K562 (cell line): ENCODE measurements around the gene NR5A2. TPM values are rescaled to one million over a fixed set of nuclear protein-coding genes. Genes with fewer than 3 reads are reported as not detected.

Source experiments
- ESRRA ChIP-seq: fragments of 450-650 bp; IDR thresholded peaks from 2 replicates; pipeline ENCODE4 v1.6.1; 2014; ENCODE audit warnings: low read depth, mild to moderate bottlenecking, moderate library complexity, borderline replicate concordance
- FOS ChIP-seq: IDR thresholded peaks from 3 replicates; pipeline ENCODE4 v1.6.1; 2011; ENCODE audit not compliant: insufficient read length; ENCODE audit errors: extremely low read depth
- FUS ChIP-seq: fragments of 200-400 bp; formaldehyde crosslinking; optimal IDR thresholded peaks from 2 replicates; pipeline ENCODE3; 2017; ENCODE audit warnings: low read depth, low read length
- IFI16 ChIP-seq: fragments of 250-450 bp; sonication (Bioruptor Pico); IDR thresholded peaks from 2 replicates; pipeline ENCODE4 v2.1.2; 2022; ENCODE audit warnings: mild to moderate bottlenecking, inconsistent platforms
- KLF1 ChIP-seq: fragments of 450-650 bp; IDR thresholded peaks from 2 replicates; pipeline ENCODE4 v1.6.1; 2016; ENCODE audit warnings: missing genetic modification characterization, missing compliant biosample characterization
- MAZ ChIP-seq, 2 experiments: fragments of 450-650 bp in 1 of 2; sonication (generic) in 1 of 2; formaldehyde crosslinking; IDR thresholded peaks in 1 of 2; conservative IDR thresholded peaks in 1 of 2; 2 replicates each; pipeline versions ENCODE4 v1.4.0 to v1.5.0; 2020; ENCODE audit warnings: mild to moderate bottlenecking in 1 of 2, missing genetic modification reagents in 1 of 2
- MCM7 ChIP-seq, 2 experiments: fragments of 450-650 bp; IDR thresholded peaks; 2 replicates each; pipeline ENCODE4 v1.6.1; 2016 to 2018
- MTA3 ChIP-seq: fragments of 450-650 bp; formaldehyde crosslinking; IDR thresholded peaks from 2 replicates; pipeline ENCODE4 v1.6.1; 2017; ENCODE audit warnings: mild to moderate bottlenecking, borderline replicate concordance
- NFATC3 ChIP-seq: fragments of 450-650 bp; IDR thresholded peaks from 2 replicates; pipeline ENCODE4 v1.6.1; 2017; ENCODE audit warnings: mild to moderate bottlenecking
- NR2C2 ChIP-seq, 2 experiments: fragments of 200-800 bp in 1 of 2; sonication (Bioruptor generic) in 1 of 2; sonication (generic) in 1 of 2; formaldehyde crosslinking in 1 of 2; IDR thresholded peaks; 2 replicates each; pipeline versions ENCODE4 v1.6.1 to v1.8.0; 2016 to 2022; ENCODE audit warnings: mild to moderate bottlenecking in 1 of 2, missing compliant biosample characterization in 1 of 2, missing genetic modification characterization in 1 of 2, missing genetic modification reagents in 1 of 2
- NRF1 ChIP-seq, 2 experiments: fragments of 450-650 bp; IDR thresholded peaks in 1 of 2; conservative IDR thresholded peaks in 1 of 2; 2 replicates each; pipeline ENCODE4 v1.6.1; 2014; ENCODE audit warnings: mild to moderate bottlenecking in 2 of 2
- OTX1 ChIP-seq: fragments of 450-650 bp; formaldehyde crosslinking; IDR thresholded peaks from 2 replicates; pipeline ENCODE4 v1.4.0; 2022; ENCODE audit warnings: mild to moderate bottlenecking
- PPARD ChIP-seq: fragments of 250-450 bp; sonication (Bioruptor Pico); IDR thresholded peaks from 2 replicates; pipeline ENCODE4 v1.8.0; 2022; ENCODE audit warnings: inconsistent platforms, mild to moderate bottlenecking, moderate library complexity
- RFX1 ChIP-seq: fragments of 450-650 bp; IDR thresholded peaks from 2 replicates; pipeline ENCODE4 v1.6.1; 2016; ENCODE audit warnings: mild to moderate bottlenecking, moderate library complexity
- SLC30A9 ChIP-seq: fragments of 250-450 bp; sonication (Bioruptor Pico); IDR thresholded peaks from 2 replicates; pipeline ENCODE4 v1.8.0; 2022; ENCODE audit warnings: mild to moderate bottlenecking, moderate library complexity
- SMC3 ChIP-seq: conservative IDR thresholded peaks from 2 replicates; pipeline ENCODE4 v1.6.1; 2011; ENCODE audit warnings: low read depth, low read length, improper control_type of control experiment; ENCODE audit not compliant: insufficient read depth
- XRCC5 ChIP-seq: fragments of 200-400 bp; formaldehyde crosslinking; IDR thresholded peaks from 2 replicates; pipeline ENCODE4 v1.6.1; 2017; ENCODE audit warnings: low read depth, mild to moderate bottlenecking, low read length
- ZNF551 ChIP-seq: fragments of 250-450 bp; sonication (Bioruptor Pico); IDR thresholded peaks from 2 replicates; pipeline ENCODE4 v1.5.0; 2021; ENCODE audit warnings: mild to moderate bottlenecking, moderate library complexity
- ZNF583 ChIP-seq: fragments of 250-450 bp; sonication (Bioruptor Pico); IDR thresholded peaks from 2 replicates; pipeline ENCODE4 v1.4.0; 2020
- polyA plus RNA-seq, 8 experiments: library from polyadenylated mRNA; depleted of rRNA in 4 of 8; stranded (reverse) in 5 of 8; unstranded in 3 of 8; fragments of >200 nt; fragmentation: Nextera tagmentation in 2 of 8; fragmentation: Illumina TruSeq in 1 of 8; extraction: Ambion mirVana in 2 of 8; extraction: Trizol in 1 of 8; gene quantifications; 2 replicates each; pipeline versions ENCODE4 v1.2.1 to v1.2.3, GENCODE V29; 2011 to 2014; ENCODE audit warnings: inconsistent platforms in 1 of 8, missing spikeins in 1 of 8
- total RNA-seq, 7 experiments: library from RNA; depleted of rRNA in 6 of 7; stranded (reverse); fragments of >200 nt in 6 of 7; fragmentation: Illumina TruSeq in 2 of 7; extraction: Trizol in 2 of 7; gene quantifications; 2 replicates each; pipeline versions ENCODE4 v1.2.1 to v1.2.3, GENCODE V29; 2011 to 2021; ENCODE audit warnings: low replicate concordance in 1 of 7
- TF ChIP-seq, protein P1 (sequence below): fragments of 250-450 bp; sonication (Bioruptor Pico); IDR thresholded peaks from 2 replicates; pipeline ENCODE4 v1.9.0; 2021; ENCODE audit warnings: mild to moderate bottlenecking, inconsistent platforms
- TF ChIP-seq, protein P2 (sequence below): fragments of 450-650 bp; IDR thresholded peaks from 2 replicates; pipeline ENCODE4 v1.6.1; 2016; ENCODE audit warnings: low read depth

The NR5A2 gene
- total and polyA plus RNA-seq, 9 of the 15 experiments (the other 6 are each of a cell fraction or from before 2014, with no cell fraction given): 0.13 to 0.40 (median 0.29) TPM

DNA sequence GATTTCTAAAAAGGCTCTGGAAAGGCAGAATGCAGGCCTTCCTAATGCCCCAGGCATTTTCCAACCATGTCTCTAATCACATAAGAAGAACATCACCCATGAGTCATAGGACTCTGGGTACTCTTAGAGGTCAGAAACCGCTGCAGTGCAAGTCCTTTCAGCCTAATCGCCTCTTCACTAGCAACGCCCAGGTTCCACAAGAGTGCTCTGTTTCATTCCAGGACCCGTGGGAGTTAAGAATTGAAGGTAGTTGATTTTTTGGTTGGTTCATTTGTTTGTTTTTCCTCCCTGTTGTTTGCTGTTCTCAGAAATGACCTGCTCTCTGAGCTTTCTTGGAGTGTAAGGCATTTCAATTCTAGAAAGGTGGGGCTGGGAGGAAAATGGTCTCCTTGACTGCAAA is 123.2 kb downstream of the NR5A2 start (continued):
- TF ChIP-seq, protein P1, sequence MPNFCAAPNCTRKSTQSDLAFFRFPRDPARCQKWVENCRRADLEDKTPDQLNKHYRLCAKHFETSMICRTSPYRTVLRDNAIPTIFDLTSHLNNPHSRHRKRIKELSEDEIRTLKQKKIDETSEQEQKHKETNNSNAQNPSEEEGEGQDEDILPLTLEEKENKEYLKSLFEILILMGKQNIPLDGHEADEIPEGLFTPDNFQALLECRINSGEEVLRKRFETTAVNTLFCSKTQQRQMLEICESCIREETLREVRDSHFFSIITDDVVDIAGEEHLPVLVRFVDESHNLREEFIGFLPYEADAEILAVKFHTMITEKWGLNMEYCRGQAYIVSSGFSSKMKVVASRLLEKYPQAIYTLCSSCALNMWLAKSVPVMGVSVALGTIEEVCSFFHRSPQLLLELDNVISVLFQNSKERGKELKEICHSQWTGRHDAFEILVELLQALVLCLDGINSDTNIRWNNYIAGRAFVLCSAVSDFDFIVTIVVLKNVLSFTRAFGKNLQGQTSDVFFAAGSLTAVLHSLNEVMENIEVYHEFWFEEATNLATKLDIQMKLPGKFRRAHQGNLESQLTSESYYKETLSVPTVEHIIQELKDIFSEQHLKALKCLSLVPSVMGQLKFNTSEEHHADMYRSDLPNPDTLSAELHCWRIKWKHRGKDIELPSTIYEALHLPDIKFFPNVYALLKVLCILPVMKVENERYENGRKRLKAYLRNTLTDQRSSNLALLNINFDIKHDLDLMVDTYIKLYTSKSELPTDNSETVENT (CRISPR knock-in tag): no peak
- TF ChIP-seq MTA3 (peak; percentile 19; the same call in 1 of the 2 replicates), FOS (peak; percentile 21), NFATC3 (no peak), MCM7 (IDR thresholded peaks at IDR 0.05) (no peak), OTX1 (CRISPR knock-in tag) (no peak), FUS (no peak), SMC3 (no peak), ZNF583 (CRISPR knock-in tag) (no peak), NRF1 (conservative IDR thresholded peaks at IDR 0.05 in 1 of 2, IDR thresholded peaks at IDR 0.05 in 1 of 2) (no peak), RFX1 (peak; percentile 23; the same call in 1 of the 2 replicates), XRCC5 (no peak), KLF1 (tag) (no peak), SLC30A9 (no peak), IFI16 (CRISPR knock-in tag) (no peak), ZNF551 (CRISPR knock-in tag) (no peak), ESRRA (peak; percentile 92), PPARD (CRISPR knock-in tag) (no peak), MAZ (CRISPR knock-in tag; conservative IDR thresholded peaks at IDR 0.05 in 1 of 2, IDR thresholded peaks at IDR 0.05 in 1 of 2) (0 out of 4 replicates have a peak, but pooled peaks of 1 of the 2 experiments have one; percentile 27), NR2C2 (CRISPR knock-in tag; IDR thresholded peaks at IDR 0.05) (no peak), NR2C2 (tag; IDR thresholded peaks at IDR 0.05) (peak; percentile 68)
- TF ChIP-seq, protein P2, sequence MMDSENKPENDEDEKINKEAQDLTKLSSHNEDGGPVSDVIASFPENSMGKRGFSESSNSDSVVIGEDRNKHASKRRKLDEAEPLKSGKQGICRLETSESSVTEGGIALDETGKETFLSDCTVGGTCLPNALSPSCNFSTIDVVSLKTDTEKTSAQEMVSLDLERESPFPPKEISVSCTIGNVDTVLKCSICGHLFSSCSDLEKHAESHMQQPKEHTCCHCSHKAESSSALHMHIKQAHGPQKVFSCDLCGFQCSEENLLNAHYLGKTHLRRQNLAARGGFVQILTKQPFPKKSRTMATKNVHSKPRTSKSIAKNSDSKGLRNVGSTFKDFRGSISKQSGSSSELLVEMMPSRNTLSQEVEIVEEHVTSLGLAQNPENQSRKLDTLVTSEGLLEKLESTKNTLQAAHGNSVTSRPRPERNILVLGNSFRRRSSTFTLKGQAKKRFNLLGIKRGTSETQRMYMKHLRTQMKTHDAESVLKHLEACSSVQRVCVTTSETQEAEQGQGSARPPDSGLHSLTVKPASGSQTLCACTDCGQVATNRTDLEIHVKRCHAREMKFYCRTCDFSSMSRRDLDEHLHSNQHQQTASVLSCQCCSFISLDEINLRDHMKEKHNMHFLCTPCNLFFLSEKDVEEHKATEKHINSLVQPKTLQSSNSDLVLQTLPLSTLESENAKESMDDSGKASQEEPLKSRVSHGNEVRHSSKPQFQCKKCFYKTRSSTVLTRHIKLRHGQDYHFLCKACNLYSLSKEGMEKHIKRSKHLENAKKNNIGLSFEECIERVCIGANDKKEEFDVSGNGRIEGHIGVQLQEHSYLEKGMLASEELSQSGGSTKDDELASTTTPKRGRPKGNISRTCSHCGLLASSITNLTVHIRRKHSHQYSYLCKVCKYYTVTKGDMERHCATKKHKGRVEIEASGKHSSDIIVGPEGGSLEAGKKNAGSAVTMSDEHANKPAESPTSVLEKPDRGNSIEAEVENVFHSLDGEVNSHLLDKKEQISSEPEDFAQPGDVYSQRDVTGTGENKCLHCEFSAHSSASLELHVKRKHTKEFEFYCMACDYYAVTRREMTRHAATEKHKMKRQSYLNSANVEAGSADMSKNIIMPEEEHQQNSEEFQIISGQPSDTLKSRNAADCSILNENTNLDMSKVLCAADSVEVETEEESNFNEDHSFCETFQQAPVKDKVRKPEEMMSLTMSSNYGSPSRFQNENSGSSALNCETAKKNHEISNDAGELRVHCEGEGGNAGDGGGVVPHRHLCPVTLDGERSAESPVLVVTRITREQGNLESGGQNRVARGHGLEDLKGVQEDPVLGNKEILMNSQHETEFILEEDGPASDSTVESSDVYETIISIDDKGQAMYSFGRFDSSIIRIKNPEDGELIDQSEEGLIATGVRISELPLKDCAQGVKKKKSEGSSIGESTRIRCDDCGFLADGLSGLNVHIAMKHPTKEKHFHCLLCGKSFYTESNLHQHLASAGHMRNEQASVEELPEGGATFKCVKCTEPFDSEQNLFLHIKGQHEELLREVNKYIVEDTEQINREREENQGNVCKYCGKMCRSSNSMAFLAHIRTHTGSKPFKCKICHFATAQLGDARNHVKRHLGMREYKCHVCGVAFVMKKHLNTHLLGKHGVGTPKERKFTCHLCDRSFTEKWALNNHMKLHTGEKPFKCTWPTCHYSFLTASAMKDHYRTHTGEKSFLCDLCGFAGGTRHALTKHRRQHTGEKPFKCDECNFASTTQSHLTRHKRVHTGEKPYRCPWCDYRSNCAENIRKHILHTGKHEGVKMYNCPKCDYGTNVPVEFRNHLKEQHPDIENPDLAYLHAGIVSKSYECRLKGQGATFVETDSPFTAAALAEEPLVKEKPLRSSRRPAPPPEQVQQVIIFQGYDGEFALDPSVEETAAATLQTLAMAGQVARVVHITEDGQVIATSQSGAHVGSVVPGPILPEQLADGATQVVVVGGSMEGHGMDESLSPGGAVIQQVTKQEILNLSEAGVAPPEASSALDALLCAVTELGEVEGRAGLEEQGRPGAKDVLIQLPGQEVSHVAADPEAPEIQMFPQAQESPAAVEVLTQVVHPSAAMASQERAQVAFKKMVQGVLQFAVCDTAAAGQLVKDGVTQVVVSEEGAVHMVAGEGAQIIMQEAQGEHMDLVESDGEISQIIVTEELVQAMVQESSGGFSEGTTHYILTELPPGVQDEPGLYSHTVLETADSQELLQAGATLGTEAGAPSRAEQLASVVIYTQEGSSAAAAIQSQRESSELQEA: no peak
